ENCODE results near the gene CPSF2. TPM values are rescaled to one million over a fixed set of nuclear protein-coding genes. Genes with fewer than 3 reads are reported as not detected.

Gene CPSF2
- total and polyA plus RNA-seq, 3 experiments from 2014 or later = 29.5 to 144 (median 134) TPM

- Histone ChIP-seq H3K4me3 (ENCODE audit: low read length) (no peak overlapping the region), H3K27ac (ENCODE audit: low read depth, low read length) (no peak overlapping the region), H3K9me3 (ENCODE audit: low read length) (no peaks in the 10 kb centered on the region), H3K27me3 (ENCODE audit: insufficient read depth, low read length, poor library complexity, severe bottlenecking) (no peaks in the 10 kb centered on the region), H3K4me1 (ENCODE audit: insufficient read depth, low read length) (no peaks in the 10 kb centered on the region), H3K36me3 (ENCODE audit: insufficient read depth, low read length) (no peaks in the 10 kb centered on the region)
- no peak overlapping the region for H3K27ac Mint-ChIP-seq
- ChIA-PET POLR2A (no interaction called here), CTCF (interaction anchor here (0.6 kb wide), 1 partner anchor 184 kb away, joined by 3 read pairs; no protein-coding TSS in a partner anchor)
- no peak overlapping the region for H3K4me3 Mint-ChIP-seq
- H3K4me1 Mint-ChIP-seq = no peaks in the 10 kb centered on the region
- no peak for DNase-seq
- peaks cover 11 to 27% of the 10 kb centered on the region in 2 donors for H3K27me3 Mint-ChIP-seq
- H3K36me3 Mint-ChIP-seq = peaks cover 0 to 8% (median 0%) of the 10 kb centered on the region in 3 donors
- peaks cover 0 to 9% (median 0%) of the 10 kb centered on the region in 5 donors for H3K9me3 Mint-ChIP-seq
Measured at GRCh38 chr14:92215579-92215978, 93.8 kb downstream of the CPSF2 start.

DNA sequence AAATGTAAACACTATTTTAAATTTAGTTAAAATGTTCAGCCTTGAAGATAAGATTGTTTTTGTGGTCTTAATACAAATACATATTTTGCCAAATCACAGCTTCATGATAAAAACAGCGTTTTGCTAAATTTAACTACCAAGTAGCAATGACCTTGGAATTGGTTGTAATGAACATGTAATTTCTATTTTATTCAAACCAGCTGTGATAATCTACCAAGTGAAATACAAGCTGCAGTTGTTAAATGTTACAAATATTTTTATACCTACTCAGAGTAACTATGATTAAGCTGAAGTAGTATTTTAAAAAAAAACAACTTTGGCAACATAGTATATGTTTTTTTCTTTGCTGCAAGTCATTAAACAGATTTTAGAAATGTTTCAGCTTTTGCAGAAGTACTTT is 96.2 kb downstream of the CPSF2 start:
- Mint-ChIP-seq H3K4me1 (no peaks in the 10 kb centered on the region), H3K36me3 (no peaks in the 10 kb centered on the region), H3K27me3 (peaks cover 11 to 27% of the 10 kb centered on the region in 2 donors), H3K27ac (no peak overlapping the region), H3K4me3 (no peak overlapping the region), H3K9me3 (peaks cover 0 to 6% (median 0%) of the 10 kb centered on the region in 5 donors)
- no peaks in the 10 kb centered on the region for H3K9me3 ChIP-seq (ENCODE audit: low read length)
- ChIA-PET CTCF (no interaction called here), POLR2A (no interaction called here)
- H3K27me3 ChIP-seq (ENCODE audit: insufficient read depth, low read length, poor library complexity, severe bottlenecking) = no peaks in the 10 kb centered on the region
- DNase-seq = no peak
- no peak overlapping the region for H3K27ac ChIP-seq (ENCODE audit: low read depth, low read length)
- H3K4me3 ChIP-seq (ENCODE audit: low read length) = no peak overlapping the region
- no peaks in the 10 kb centered on the region for H3K4me1 ChIP-seq (ENCODE audit: insufficient read depth, low read length)
- H3K36me3 ChIP-seq (ENCODE audit: insufficient read depth, low read length) = no peaks in the 10 kb centered on the region

Other genes with a start within 250 kb of the CPSF2 start
- under 1 TPM; 0.82 to 0.96 TPM for gene FBLN5, start 174.3 kb upstream of the CPSF2 start, total RNA-seq
- 12.1 TPM for gene FBLN5, start 174.3 kb upstream of the CPSF2 start, polyA plus RNA-seq
- gene TRIP11, start 81.9 kb upstream of the CPSF2 start, total RNA-seq = 10 to 100 TPM; 45.7 to 50.8 TPM
- gene TRIP11, start 81.9 kb upstream of the CPSF2 start, polyA plus RNA-seq = 75.2 TPM
- gene ATXN3, start 15.4 kb upstream of the CPSF2 start, total RNA-seq = 10 to 100 TPM; 25.1 to 32.5 TPM
- 20.5 TPM for gene ATXN3, start 15.4 kb upstream of the CPSF2 start, polyA plus RNA-seq
- 100 to 1,000 TPM; 103 to 112 TPM for gene NDUFB1, start 263 bp upstream of the CPSF2 start, total RNA-seq
- 317 TPM for gene NDUFB1, start 263 bp upstream of the CPSF2 start, polyA plus RNA-seq
- gene SLC24A4, start 201.2 kb downstream of the CPSF2 start, total RNA-seq = under 1 TPM in 1 of 2 experiments, not detected in 1; 0.04 TPM
- not detected for gene SLC24A4, start 201.2 kb downstream of the CPSF2 start, polyA plus RNA-seq